Activated CD4-positive, alpha-beta T cell treated with anti-CD3 and anti-CD28 coated beads, Interleukin-2, amount 50 U/mL, for 24 hours (primary cell): ENCODE measurements around the gene FAM177B.
"Not testable (repeated sequence)": the region's sequence is repeated elsewhere in the genome, so short reads cannot be mapped to it uniquely, and the experiment has no call there.

ENCODE experiments used
- DNase-seq, 2 donors: peaks; one replicate each; pipeline ENCODE4 v3.0.0-alpha.2; 2020; ENCODE audit warnings: low read depth in 1 of 2, low spot score in 1 of 2

FAM177B gene

GRCh38 chr1:222739465-222739864 lies 2.5 kb downstream of the FAM177B start:
- no peak for DNase-seq

GRCh38 chr1:222739929-222740328 lies 2.9 kb downstream of the FAM177B start:
- no peak for DNase-seq

GRCh38 chr1:222741630-222742457 lies 4.8 kb downstream of the FAM177B start:
- DNase-seq: not testable (repeated sequence)

- no peak for DNase-seq
Observed at GRCh38 chr1:222749927-222750326, 12.9 kb downstream of the FAM177B start.

- no peak for DNase-seq
Observed at GRCh38 chr1:222750651-222751050, 13.6 kb downstream of the FAM177B start.

- no peak for DNase-seq
Observed at GRCh38 chr1:222751255-222751654, 14.3 kb downstream of the FAM177B start.

GRCh38 chr1:222754366-222755139 lies 17.6 kb downstream of the FAM177B start:
- no peak for DNase-seq

GRCh38 chr1:222757646-222758268 lies 20.8 kb downstream of the FAM177B start:
- no peak for DNase-seq

- DNase-seq: no peak
Observed at GRCh38 chr1:222759451-222760035, 22.5 kb downstream of the FAM177B start.

GRCh38 chr1:222761083-222761482 lies 24.1 kb downstream of the FAM177B start:
- no peak for DNase-seq

GRCh38 chr1:222762178-222762577 lies 25.2 kb downstream of the FAM177B start:
- not testable (repeated sequence) for DNase-seq

- DNase-seq: no peak
Observed at GRCh38 chr1:222767152-222767571, 30.2 kb downstream of the FAM177B start.

GRCh38 chr1:222768592-222768991 lies 31.6 kb downstream of the FAM177B start:
- DNase-seq: no peak

- DNase-seq: no peak
Observed at GRCh38 chr1:222769181-222769580, 32.2 kb downstream of the FAM177B start.

- no peak for DNase-seq
Observed at GRCh38 chr1:222769971-222770620, 33.1 kb downstream of the FAM177B start.

- no peak for DNase-seq
Observed at GRCh38 chr1:222772996-222773379, 36.0 kb downstream of the FAM177B start.

GRCh38 chr1:222777463-222777862 lies 40.5 kb downstream of the FAM177B start:
- no peak for DNase-seq

GRCh38 chr1:222777977-222778376 lies 41.0 kb downstream of the FAM177B start:
- DNase-seq: no peak

GRCh38 chr1:222781251-222781650 lies 44.2 kb downstream of the FAM177B start:
- DNase-seq: no peak

- DNase-seq: no peak
Observed at GRCh38 chr1:222783051-222783450, 46.0 kb downstream of the FAM177B start.

GRCh38 chr1:222784371-222784770 lies 47.4 kb downstream of the FAM177B start:
- DNase-seq: no peak
